Calu3 (cell line): Measurements from ENCODE around the gene PAQR9. TPM values are rescaled to one million over a fixed set of nuclear protein-coding genes. Genes with fewer than 3 reads are reported as not detected.

Source experiments
- BruUV-seq: library from RNA; stranded (reverse); fragments of 400-500 nt; replicated peaks from 2 replicates; lab custom pipeline; 2021; lab: Mats Ljungman, UMichigan
- CTCF ChIA-PET: fragments of 300-600 bp; sonication (Branson Sonifier 250); formaldehyde crosslinking; loops from one replicate; lab custom pipeline; 2022; ENCODE audit warnings: antibody characterized with exemption; lab: Charles Lee
- DNase-seq: peaks from one replicate; pipeline ENCODE4 v3.0.0; 2022
- H3K27ac Mint-ChIP-seq: one replicate; pipeline ENCODE4 v1.8.0; 2022; ENCODE audit warnings: mixed read lengths; ENCODE audit not compliant: unreplicated experiment
- H3K27me3 Mint-ChIP-seq: one replicate; pipeline ENCODE4 v1.8.0; 2022; ENCODE audit warnings: mixed read lengths; ENCODE audit not compliant: unreplicated experiment
- H3K36me3 Mint-ChIP-seq: one replicate; pipeline ENCODE4 v1.8.0; 2022; ENCODE audit warnings: mild to moderate bottlenecking, moderate library complexity, mixed read lengths; ENCODE audit not compliant: insufficient read depth, unreplicated experiment
- H3K4me1 Mint-ChIP-seq: one replicate; pipeline ENCODE4 v1.8.0; 2022; ENCODE audit warnings: mild to moderate bottlenecking, low read depth, mixed read lengths; ENCODE audit not compliant: unreplicated experiment
- H3K4me3 Mint-ChIP-seq: one replicate; pipeline ENCODE4 v1.8.0; 2022; ENCODE audit warnings: mild to moderate bottlenecking, low read depth, moderate library complexity, mixed read lengths; ENCODE audit not compliant: unreplicated experiment
- H3K9me3 Mint-ChIP-seq: one replicate; pipeline ENCODE4 v1.8.0; 2022; ENCODE audit warnings: low read depth, mixed read lengths; ENCODE audit not compliant: unreplicated experiment
- CTCF ChIP-seq: fragments of 200-600 bp; IDR thresholded peaks from one replicate; pipeline ENCODE4 v1.8.0; 2022; ENCODE audit warnings: antibody characterized with exemption; ENCODE audit not compliant: unreplicated experiment
- intact Hi-C: fragments of 100-400 bp; cut with micrococcal nuclease; formaldehyde crosslinking; loops from one replicate; pipeline ENCODE4 v1.10.0; 2022; ENCODE audit not compliant: unreplicated experiment
- total RNA-seq: library from RNA; stranded (reverse); gene quantifications from 2 replicates; pipeline ENCODE4 v1.2.3, GENCODE V29; 2022

The PAQR9 gene
- total RNA-seq, 1 experiment from 2014 or later: 2.0 TPM

DNA sequence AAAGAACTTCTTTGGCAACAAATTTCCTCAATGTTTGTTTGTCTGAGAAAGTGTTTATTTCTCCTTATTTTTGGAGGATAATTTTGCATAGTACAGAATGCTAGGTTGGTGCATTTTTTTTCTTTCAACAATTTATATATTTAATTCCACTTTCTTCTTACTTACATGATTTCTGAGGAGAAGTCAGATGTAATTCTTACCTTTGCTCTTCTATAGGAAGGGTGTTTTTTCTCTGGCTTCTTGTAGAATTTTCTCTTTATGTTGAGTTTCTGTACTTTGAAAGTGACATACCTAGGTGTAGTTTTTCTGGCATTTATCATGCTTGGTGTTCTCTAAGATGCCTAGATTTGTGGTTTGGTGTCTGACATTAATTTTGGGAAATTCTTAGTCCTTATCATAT, 39.8 kb downstream of the PAQR9 start:
- TF ChIP-seq CTCF: no peak
- DNase-seq: no peak
- no TSS peak for BruUV-seq
- intact Hi-C loops: no loop called here
- H3K27ac Mint-ChIP-seq: no peak overlapping the region
- H3K4me1 Mint-ChIP-seq: no peaks in the 10 kb centered on the region
- CTCF ChIA-PET: no interaction called here
- H3K4me3 Mint-ChIP-seq: no peak overlapping the region
- no peaks in the 10 kb centered on the region for H3K36me3 Mint-ChIP-seq
- H3K27me3 Mint-ChIP-seq: no peaks in the 10 kb centered on the region
- H3K9me3 Mint-ChIP-seq: peaks cover 5% of the 10 kb centered on the region

DNA sequence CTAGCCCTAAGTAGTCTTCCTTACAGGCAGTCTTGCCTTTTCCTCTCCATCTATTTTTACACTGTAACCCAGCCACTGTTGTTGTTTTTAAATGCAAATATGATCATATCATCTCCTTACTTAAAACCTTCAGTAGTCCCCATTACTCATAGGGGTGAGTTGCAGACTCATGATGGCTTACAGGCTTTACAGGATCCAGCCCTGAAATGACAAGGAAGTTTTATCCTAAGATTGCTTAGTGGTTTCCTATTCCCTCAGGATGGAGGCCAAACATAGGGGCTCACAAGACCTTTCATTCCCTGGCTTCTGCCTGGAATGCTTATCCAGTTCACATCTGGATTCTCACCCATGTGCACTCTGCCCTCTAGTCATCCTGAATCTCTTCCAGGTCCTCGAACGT, 46.9 kb downstream of the PAQR9 start:
- no peaks in the 10 kb centered on the region for H3K9me3 Mint-ChIP-seq
- no peak overlapping the region for H3K27ac Mint-ChIP-seq
- no peak for TF ChIP-seq CTCF
- H3K4me3 Mint-ChIP-seq: no peak overlapping the region
- intact Hi-C loops: no loop called here
- DNase-seq: no peak
- peaks cover 13% of the 10 kb centered on the region for H3K27me3 Mint-ChIP-seq
- no peaks in the 10 kb centered on the region for H3K36me3 Mint-ChIP-seq
- no TSS peak for BruUV-seq
- CTCF ChIA-PET: no interaction called here
- peaks cover 6% of the 10 kb centered on the region for H3K4me1 Mint-ChIP-seq

- no peaks in the 10 kb centered on the region for H3K9me3 Mint-ChIP-seq
- BruUV-seq: no TSS peak
- intact Hi-C loops: no loop called here
Observed at GRCh38 chr3:142915636-142916035, 47.8 kb downstream of the PAQR9 start.

GRCh38 chr3:142914286-142914811, 49.1 kb downstream of the PAQR9 start:
- Mint-ChIP-seq H3K27ac (no peak overlapping the region), H3K4me1 (peaks cover 6% of the 10 kb centered on the region), H3K4me3 (no peak overlapping the region), H3K27me3 (peaks cover 28% of the 10 kb centered on the region), H3K36me3 (no peaks in the 10 kb centered on the region), H3K9me3 (no peaks in the 10 kb centered on the region)
- intact Hi-C loops: no loop called here
- no peak for TF ChIP-seq CTCF
- BruUV-seq: no TSS peak
- CTCF ChIA-PET: no interaction called here
- no peak for DNase-seq

More at GRCh38 chr3:142915636-142916035, 47.8 kb downstream of the PAQR9 start:
- Mint-ChIP-seq H3K4me1 (peaks cover 6% of the 10 kb centered on the region), H3K27me3 (peaks cover 22% of the 10 kb centered on the region), H3K27ac (no peak overlapping the region), H3K4me3 (no peak overlapping the region), H3K36me3 (no peaks in the 10 kb centered on the region)
- TF ChIP-seq CTCF: no peak
- CTCF ChIA-PET: no interaction called here
- DNase-seq: no peak
